Spleen (tissue), 7 donors: ENCODE measurements around the gene RBM20.

Experiments used
- POLR2A ChIP-seq, 3 donors: fragments of 450-650 bp; IDR thresholded peaks; one replicate each; pipeline ENCODE4 v1.5.1; 2017; ENCODE audit warnings: antibody characterized with exemption in 3 of 3, mild to moderate bottlenecking in 1 of 3
- POLR2AphosphoS5 ChIP-seq, 3 donors: sonication (generic); formaldehyde crosslinking; IDR thresholded peaks; one replicate each; pipeline ENCODE4 v1.5.1; 2017; ENCODE audit warnings: antibody characterized with exemption in 3 of 3
- TF ChIP-seq, protein P1 (sequence below), 11 experiments: fragments of 200-600 bp in 7 of 11; fragments of 450-650 bp in 4 of 11; sonication (generic) in 4 of 11; IDR thresholded peaks in 8 of 11; conservative IDR thresholded peaks in 3 of 11; 1 replicate in 7 of 11; 2 replicates in 4 of 11; pipeline versions ENCODE4 v1.4.0 to v1.8.0; 2016 to 2021; ENCODE audit warnings: antibody characterized with exemption in 11 of 11, inconsistent platforms in 4 of 11, mild to moderate bottlenecking in 1 of 11
- donor health status: DM: no; HTN: no; CAD: no; lungs with moderate emphysema.
- donor health status: DM: no; HTN: no; CAD: no.
- donor health status: DM: no; HTN: no; CAD: no.

DNA sequence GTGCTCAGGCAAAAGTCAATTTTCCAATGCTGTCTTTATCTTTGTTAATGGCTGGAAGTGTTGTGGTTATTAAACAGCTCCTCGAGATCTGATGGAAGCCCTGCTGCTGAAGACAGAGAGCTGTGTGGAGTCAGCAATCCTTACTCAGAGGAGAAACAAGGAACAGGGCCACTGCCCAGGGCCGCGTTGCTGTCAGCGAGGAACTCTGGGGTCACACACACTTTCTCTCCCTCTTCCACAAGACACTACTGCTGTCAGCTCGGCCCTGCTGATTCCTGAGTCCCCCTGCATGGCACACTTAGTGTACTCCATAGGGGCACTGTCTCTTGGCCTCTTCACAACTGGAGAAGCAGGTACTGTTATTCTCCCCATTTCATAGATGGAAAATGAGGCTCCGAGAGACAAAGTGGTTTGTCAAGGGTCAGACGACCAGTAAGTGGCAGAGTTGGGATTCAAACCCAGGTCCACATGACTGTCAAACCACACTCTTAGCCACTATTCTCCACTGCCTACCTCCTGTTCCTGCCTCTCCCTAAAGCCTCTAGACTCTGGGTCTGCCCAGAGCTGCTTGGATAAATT is 198.3 kb downstream of the RBM20 start:
- TF ChIP-seq, protein P1, sequence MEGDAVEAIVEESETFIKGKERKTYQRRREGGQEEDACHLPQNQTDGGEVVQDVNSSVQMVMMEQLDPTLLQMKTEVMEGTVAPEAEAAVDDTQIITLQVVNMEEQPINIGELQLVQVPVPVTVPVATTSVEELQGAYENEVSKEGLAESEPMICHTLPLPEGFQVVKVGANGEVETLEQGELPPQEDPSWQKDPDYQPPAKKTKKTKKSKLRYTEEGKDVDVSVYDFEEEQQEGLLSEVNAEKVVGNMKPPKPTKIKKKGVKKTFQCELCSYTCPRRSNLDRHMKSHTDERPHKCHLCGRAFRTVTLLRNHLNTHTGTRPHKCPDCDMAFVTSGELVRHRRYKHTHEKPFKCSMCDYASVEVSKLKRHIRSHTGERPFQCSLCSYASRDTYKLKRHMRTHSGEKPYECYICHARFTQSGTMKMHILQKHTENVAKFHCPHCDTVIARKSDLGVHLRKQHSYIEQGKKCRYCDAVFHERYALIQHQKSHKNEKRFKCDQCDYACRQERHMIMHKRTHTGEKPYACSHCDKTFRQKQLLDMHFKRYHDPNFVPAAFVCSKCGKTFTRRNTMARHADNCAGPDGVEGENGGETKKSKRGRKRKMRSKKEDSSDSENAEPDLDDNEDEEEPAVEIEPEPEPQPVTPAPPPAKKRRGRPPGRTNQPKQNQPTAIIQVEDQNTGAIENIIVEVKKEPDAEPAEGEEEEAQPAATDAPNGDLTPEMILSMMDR (IDR thresholded peaks at IDR 0.05 in 8 of 11, conservative IDR thresholded peaks at IDR 0.05 in 3 of 11) = no peak
- TF ChIP-seq POLR2AphosphoS5 (IDR thresholded peaks at IDR 0.05) (no peak), POLR2A (IDR thresholded peaks at IDR 0.05) (no peak)
